KMS-11 (cell line): ENCODE measurements around the gene WDR73.

Experiments
- H2AFZ ChIP-seq: fragments of 200-600 bp; sonication (generic); 2 replicates; pipeline ENCODE4 v1.6.1; 2016; ENCODE audit warnings: antibody characterized with exemption, mixed run types, low read depth
- H3K27ac ChIP-seq: fragments of 200-600 bp; sonication (generic); 2 replicates; pipeline ENCODE4 v1.6.1; 2016; ENCODE audit warnings: mild to moderate bottlenecking, mixed run types
- H3K27me3 ChIP-seq: fragments of 200-600 bp; sonication (generic); 2 replicates; pipeline ENCODE4 v1.6.1; 2017; ENCODE audit warnings: mild to moderate bottlenecking, low read depth, mixed run types, moderate library complexity; ENCODE audit not compliant: insufficient read depth
- H3K36me3 ChIP-seq: fragments of 200-600 bp; sonication (generic); 2 replicates; pipeline ENCODE4 v1.6.1; 2017; ENCODE audit warnings: mild to moderate bottlenecking, mixed run types; ENCODE audit not compliant: insufficient read depth
- H3K4me1 ChIP-seq: fragments of 200-600 bp; sonication (generic); 2 replicates; pipeline ENCODE4 v1.6.1; 2016; ENCODE audit warnings: mild to moderate bottlenecking, low read depth, mixed run types; ENCODE audit not compliant: poor library complexity, severe bottlenecking
- H3K4me2 ChIP-seq: fragments of 200-600 bp; sonication (generic); 2 replicates; pipeline ENCODE4 v1.7.0; 2016; ENCODE audit warnings: mild to moderate bottlenecking, mixed run types
- H3K4me3 ChIP-seq: fragments of 200-600 bp; sonication (generic); IDR thresholded peaks from 2 replicates; pipeline ENCODE4 v1.6.1; 2017; ENCODE audit warnings: low read depth, low read length, mixed read lengths; ENCODE audit not compliant: insufficient read depth
- H3K79me2 ChIP-seq: fragments of 200-600 bp; sonication (generic); 2 replicates; pipeline ENCODE4 v1.6.1; 2016; ENCODE audit warnings: low read depth, mixed run types; ENCODE audit not compliant: insufficient read depth
- H3K9ac ChIP-seq: fragments of 200-600 bp; sonication (generic); 2 replicates; pipeline ENCODE4 v1.6.1; 2016; ENCODE audit warnings: mild to moderate bottlenecking, mixed run types
- H4K20me1 ChIP-seq: fragments of 200-600 bp; sonication (generic); 2 replicates; pipeline ENCODE4 v1.6.1; 2016; ENCODE audit warnings: mild to moderate bottlenecking, mixed run types; ENCODE audit not compliant: insufficient read depth
- CTCF ChIP-seq: fragments of 200-600 bp; sonication (generic); conservative IDR thresholded peaks from 2 replicates; pipeline ENCODE4 v1.6.1; 2017; ENCODE audit warnings: low read depth, mild to moderate bottlenecking, antibody characterized with exemption, low read length, moderate library complexity, mixed read lengths

WDR73 gene

GRCh38 chr15:84629033-84629432 lies 25.1 kb downstream of the WDR73 start:
- TF ChIP-seq CTCF, result no peak
- Histone ChIP-seq H3K4me1 (peaks cover 22% of the 10 kb centered on the region), H4K20me1 (no peaks in the 10 kb centered on the region), H3K9ac (no peak overlapping the region), H3K79me2 (no peaks in the 10 kb centered on the region), H3K4me2 (no peak overlapping the region), H3K4me3 (no peak overlapping the region), H3K36me3 (no peaks in the 10 kb centered on the region), H2AFZ (no peak overlapping the region), H3K27me3 (no peaks in the 10 kb centered on the region), H3K27ac (no peak overlapping the region)

GRCh38 chr15:84625123-84625522 lies 29.0 kb downstream of the WDR73 start:
- Histone ChIP-seq H3K79me2 (no peaks in the 10 kb centered on the region), H2AFZ (no peak overlapping the region), H3K4me2 (no peak overlapping the region), H4K20me1 (no peaks in the 10 kb centered on the region), H3K27me3 (no peaks in the 10 kb centered on the region), H3K27ac (no peak overlapping the region), H3K4me3 (no peak overlapping the region), H3K9ac (no peak overlapping the region), H3K36me3 (no peaks in the 10 kb centered on the region), H3K4me1 (no peaks in the 10 kb centered on the region)
- TF ChIP-seq CTCF, result no peak

- H3K4me1 ChIP-seq, result no peaks in the 10 kb centered on the region
- no peak overlapping the region for H3K4me3 ChIP-seq
- H3K36me3 ChIP-seq, result no peaks in the 10 kb centered on the region
- no peak overlapping the region for H3K9ac ChIP-seq
- no peak for TF ChIP-seq CTCF
- H3K27me3 ChIP-seq, result no peaks in the 10 kb centered on the region
- H3K27ac ChIP-seq, result no peak overlapping the region
- H2AFZ ChIP-seq, result no peak overlapping the region
- H4K20me1 ChIP-seq, result no peaks in the 10 kb centered on the region
- no peak overlapping the region for H3K4me2 ChIP-seq
- H3K79me2 ChIP-seq, result no peaks in the 10 kb centered on the region
These were observed 29.7 kb downstream of the WDR73 start for GRCh38 chr15:84624359-84624758.

GRCh38 chr15:84621358-84621979 lies 32.6 kb downstream of the WDR73 start:
- H3K4me1 ChIP-seq, result no peaks in the 10 kb centered on the region
- H3K4me3 ChIP-seq, result no peak overlapping the region
- no peak overlapping the region for H3K9ac ChIP-seq
- H3K36me3 ChIP-seq, result no peaks in the 10 kb centered on the region
- H3K27ac ChIP-seq, result no peak overlapping the region
- no peaks in the 10 kb centered on the region for H3K27me3 ChIP-seq
- H3K79me2 ChIP-seq, result no peaks in the 10 kb centered on the region
- H3K4me2 ChIP-seq, result no peak overlapping the region
- no peak for TF ChIP-seq CTCF
- no peaks in the 10 kb centered on the region for H4K20me1 ChIP-seq
- H2AFZ ChIP-seq, result no peak overlapping the region
